Measurements from ENCODE around the gene CMSS1.

Gene CMSS1

GRCh38 chr3:100023150-100023549 lies 205.5 kb downstream of the CMSS1 start:
- no peak for DNase-seq

- no peak for DNase-seq
These were observed 205.9 kb downstream of the CMSS1 start for GRCh38 chr3:100023595-100023994.

- DNase-seq, result no peak
These were observed 207.1 kb downstream of the CMSS1 start for GRCh38 chr3:100024520-100025303.

- DNase-seq, result no peak
These were observed 209.7 kb downstream of the CMSS1 start for GRCh38 chr3:100027321-100027720.

- DNase-seq, result no peak
These were observed 211.4 kb downstream of the CMSS1 start for GRCh38 chr3:100029052-100029451.

GRCh38 chr3:100029689-100030088 lies 212.0 kb downstream of the CMSS1 start:
- DNase-seq, result no peak

GRCh38 chr3:100030346-100030745 lies 212.7 kb downstream of the CMSS1 start:
- DNase-seq, result no peak

- DNase-seq, result no peak
These were observed 213.3 kb downstream of the CMSS1 start for GRCh38 chr3:100030914-100031425.

- no peak for DNase-seq
These were observed 214.6 kb downstream of the CMSS1 start for GRCh38 chr3:100032243-100032642.

- no peak for DNase-seq
These were observed 215.5 kb downstream of the CMSS1 start for GRCh38 chr3:100033184-100033583.

- DNase-seq, result no peak
These were observed 216.3 kb downstream of the CMSS1 start for GRCh38 chr3:100033903-100034471.

GRCh38 chr3:100039075-100039474 lies 221.4 kb downstream of the CMSS1 start:
- no peak for DNase-seq

- DNase-seq, result no peak
These were observed 223.0 kb downstream of the CMSS1 start for GRCh38 chr3:100040451-100041225.

- no peak for DNase-seq
These were observed 223.7 kb downstream of the CMSS1 start for GRCh38 chr3:100041328-100041749.

GRCh38 chr3:100042166-100042981 lies 224.7 kb downstream of the CMSS1 start:
- no peak for DNase-seq

- DNase-seq, result no peak
These were observed 225.6 kb downstream of the CMSS1 start for GRCh38 chr3:100043271-100043670.

GRCh38 chr3:100044369-100044768 lies 226.7 kb downstream of the CMSS1 start:
- no peak for DNase-seq

- peak in 9 of 51 donors; percentile 2 to 33 (median 9) for DNase-seq
These were observed 228.0 kb downstream of the CMSS1 start for GRCh38 chr3:100045696-100046095.

GRCh38 chr3:100046986-100047385 lies 229.3 kb downstream of the CMSS1 start:
- no peak for DNase-seq

GRCh38 chr3:100047455-100048141 lies 229.9 kb downstream of the CMSS1 start:
- DNase-seq, result peak in 2 of 51 donors; percentile 3 to 4

GRCh38 chr3:100048248-100048647 lies 230.6 kb downstream of the CMSS1 start:
- DNase-seq, result no peak
